HG03520 (cell line): Measurements from ENCODE around the gene CRK.
A peak's percentile ranks its signal among the peaks of the same experiment; 100 is the strongest.
"Not testable (repeated sequence)": the region's sequence is repeated elsewhere in the genome, so short reads cannot be mapped to it uniquely, and the experiment has no call there.

Experiments
- ATAC-seq: cut with Tn5 transposase; IDR thresholded peaks from one replicate; pipeline ENCODE4 v1.9.1; 2021; ENCODE audit warnings: mild to moderate bottlenecking, moderate library complexity; ENCODE audit not compliant: unreplicated experiment

The CRK gene

GRCh38 chr17:1431631-1432104, 24.4 kb downstream of the CRK start:
- no peak for ATAC-seq

GRCh38 chr17:1423456-1424135, 32.4 kb downstream of the CRK start:
- ATAC-seq: no peak

- no peak for ATAC-seq
These were observed 33.1 kb downstream of the CRK start for GRCh38 chr17:1422885-1423284.

GRCh38 chr17:1421470-1421869, 34.6 kb downstream of the CRK start:
- no peak for ATAC-seq

- ATAC-seq: no peak
These were observed 35.1 kb downstream of the CRK start for GRCh38 chr17:1420981-1421380.

- no peak for ATAC-seq
These were observed 35.9 kb downstream of the CRK start for GRCh38 chr17:1420163-1420562.

GRCh38 chr17:1418476-1418875, 37.6 kb downstream of the CRK start:
- ATAC-seq: not testable (repeated sequence)

GRCh38 chr17:1416414-1416813, 39.6 kb downstream of the CRK start:
- ATAC-seq: no peak

- ATAC-seq: no peak
These were observed 41.4 kb downstream of the CRK start for GRCh38 chr17:1414634-1415033.

- no peak for ATAC-seq
These were observed 41.9 kb downstream of the CRK start for GRCh38 chr17:1414001-1414574.

- no peak for ATAC-seq
These were observed 42.7 kb downstream of the CRK start for GRCh38 chr17:1413281-1413791.

- ATAC-seq: no peak
These were observed 43.6 kb downstream of the CRK start for GRCh38 chr17:1412185-1413110.

- no peak for ATAC-seq
These were observed 53.8 kb downstream of the CRK start for GRCh38 chr17:1402262-1402586.

GRCh38 chr17:1399679-1400512, 56.1 kb downstream of the CRK start, which contains the start of gene YWHAE:
TSS of gene YWHAE (minus strand) at chr17:1400222. CDS start at chr17:1400110, 112 bp downstream.
- ATAC-seq: peak; percentile 94

GRCh38 chr17:1398931-1399678, 56.9 kb downstream of the CRK start:
- ATAC-seq: no peak

GRCh38 chr17:1398028-1398427, 58.0 kb downstream of the CRK start:
- ATAC-seq: no peak

GRCh38 chr17:1395876-1396665, 60.0 kb downstream of the CRK start:
- ATAC-seq: not testable (repeated sequence)

- ATAC-seq: no peak
These were observed 64.5 kb downstream of the CRK start for GRCh38 chr17:1391577-1391976.
